PFSK-1 (cell line): ENCODE results near the gene EVI5L.

Experiments used
- FOXP2 ChIP-seq: optimal IDR thresholded peaks from 2 replicates; pipeline ENCODE3; 2011; ENCODE audit warnings: borderline replicate concordance, control low read depth, inconsistent platforms; ENCODE audit not compliant: insufficient read depth; ENCODE audit errors: extremely low read length, extremely low read depth
- POLR2AphosphoS5 ChIP-seq: IDR thresholded peaks from 2 replicates; pipeline ENCODE4 v1.6.1; 2012; ENCODE audit warnings: low read depth, mild to moderate bottlenecking, control low read depth, low read length, moderate library complexity
- SIN3A ChIP-seq: IDR thresholded peaks from 2 replicates; pipeline ENCODE4 v1.6.1; 2012; ENCODE audit warnings: mild to moderate bottlenecking, low read length, moderate library complexity, borderline replicate concordance; ENCODE audit not compliant: insufficient read depth
- TAF1 ChIP-seq: IDR thresholded peaks from 2 replicates; pipeline ENCODE4 v1.6.1; 2012; ENCODE audit warnings: low read length, control low read depth, borderline replicate concordance; ENCODE audit not compliant: insufficient read depth
- TF ChIP-seq, protein P1 (sequence below), 2 experiments: IDR thresholded peaks; 2 replicates each; pipeline versions ENCODE4 v1.6.1 to v1.8.0; 2011 to 2012; ENCODE audit warnings: low read depth in 2 of 2, low read length in 2 of 2, control low read depth in 1 of 2, inconsistent platforms in 1 of 2, mild to moderate bottlenecking in 1 of 2, moderate library complexity in 1 of 2; ENCODE audit not compliant: insufficient read depth in 1 of 2

DNA sequence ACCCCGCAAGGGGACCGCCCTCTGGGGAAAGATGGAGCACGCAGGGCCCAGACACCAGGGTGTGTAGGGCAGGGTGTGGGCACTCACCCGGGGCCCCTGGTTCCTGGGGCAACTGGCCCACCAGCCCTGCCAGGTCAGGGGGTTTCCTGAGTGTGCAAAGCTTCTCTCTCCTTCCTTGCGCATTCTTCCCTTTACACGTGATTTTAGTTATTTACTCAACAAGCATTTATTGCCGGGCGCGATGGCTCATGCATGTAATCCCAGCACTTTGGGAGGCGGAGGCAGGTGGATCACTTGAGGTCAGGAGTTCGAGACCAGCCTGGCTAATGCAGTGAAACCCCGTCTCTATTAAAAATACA is 23.7 kb downstream of the EVI5L start:
- TF ChIP-seq POLR2AphosphoS5 (no peak), TAF1 (no peak), SIN3A (no peak), FOXP2 (no peak)
- TF ChIP-seq, protein P1, sequence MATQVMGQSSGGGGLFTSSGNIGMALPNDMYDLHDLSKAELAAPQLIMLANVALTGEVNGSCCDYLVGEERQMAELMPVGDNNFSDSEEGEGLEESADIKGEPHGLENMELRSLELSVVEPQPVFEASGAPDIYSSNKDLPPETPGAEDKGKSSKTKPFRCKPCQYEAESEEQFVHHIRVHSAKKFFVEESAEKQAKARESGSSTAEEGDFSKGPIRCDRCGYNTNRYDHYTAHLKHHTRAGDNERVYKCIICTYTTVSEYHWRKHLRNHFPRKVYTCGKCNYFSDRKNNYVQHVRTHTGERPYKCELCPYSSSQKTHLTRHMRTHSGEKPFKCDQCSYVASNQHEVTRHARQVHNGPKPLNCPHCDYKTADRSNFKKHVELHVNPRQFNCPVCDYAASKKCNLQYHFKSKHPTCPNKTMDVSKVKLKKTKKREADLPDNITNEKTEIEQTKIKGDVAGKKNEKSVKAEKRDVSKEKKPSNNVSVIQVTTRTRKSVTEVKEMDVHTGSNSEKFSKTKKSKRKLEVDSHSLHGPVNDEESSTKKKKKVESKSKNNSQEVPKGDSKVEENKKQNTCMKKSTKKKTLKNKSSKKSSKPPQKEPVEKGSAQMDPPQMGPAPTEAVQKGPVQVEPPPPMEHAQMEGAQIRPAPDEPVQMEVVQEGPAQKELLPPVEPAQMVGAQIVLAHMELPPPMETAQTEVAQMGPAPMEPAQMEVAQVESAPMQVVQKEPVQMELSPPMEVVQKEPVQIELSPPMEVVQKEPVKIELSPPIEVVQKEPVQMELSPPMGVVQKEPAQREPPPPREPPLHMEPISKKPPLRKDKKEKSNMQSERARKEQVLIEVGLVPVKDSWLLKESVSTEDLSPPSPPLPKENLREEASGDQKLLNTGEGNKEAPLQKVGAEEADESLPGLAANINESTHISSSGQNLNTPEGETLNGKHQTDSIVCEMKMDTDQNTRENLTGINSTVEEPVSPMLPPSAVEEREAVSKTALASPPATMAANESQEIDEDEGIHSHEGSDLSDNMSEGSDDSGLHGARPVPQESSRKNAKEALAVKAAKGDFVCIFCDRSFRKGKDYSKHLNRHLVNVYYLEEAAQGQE (IDR thresholded peaks at IDR 0.05; ENCODE audit: insufficient read depth in 1 of 2, low read depth in 2 of 2, low read length in 2 of 2) = no peak
